ENCODE data around the gene SLC2A4RG.

SLC2A4RG gene

GRCh38 chr20:63691711-63692435, 47.7 kb upstream of the SLC2A4RG start:
- Histone ChIP-seq H3K36me3 (ENCODE audit: low read depth) (peaks cover 21% of the 10 kb centered on the region), H3K27ac (ENCODE audit: poor library complexity, severe bottlenecking) (peak overlapping the region; percentile 42)

GRCh38 chr20:63692436-63693082, 47.0 kb upstream of the SLC2A4RG start:
- Histone ChIP-seq H3K36me3 (ENCODE audit: low read depth) (peaks cover 24% of the 10 kb centered on the region), H3K27ac (ENCODE audit: poor library complexity, severe bottlenecking) (peak overlapping the region; percentile 42), H3K9me3 (ENCODE audit: severe bottlenecking) (no peaks in the 10 kb centered on the region), H3K27me3 (ENCODE audit: insufficient read depth, poor library complexity, severe bottlenecking) (no peaks in the 10 kb centered on the region), H3K4me1 (ENCODE audit: insufficient read depth, poor library complexity, severe bottlenecking) (peaks cover 7% of the 10 kb centered on the region), H3K4me3 (ENCODE audit: severe bottlenecking) (no peak overlapping the region)
- ATAC-seq (ENCODE audit: low read depth) (peak; percentile 2), DNase-seq (ENCODE audit: low spot score) (peak; percentile 90)
- TF ChIP-seq CTCF (IDR thresholded peaks at IDR 0.05; ENCODE audit: poor library complexity, severe bottlenecking): no peak

More at GRCh38 chr20:63691711-63692435, 47.7 kb upstream of the SLC2A4RG start:
- Histone ChIP-seq H3K27me3 (ENCODE audit: insufficient read depth, poor library complexity, severe bottlenecking) (no peaks in the 10 kb centered on the region), H3K4me1 (ENCODE audit: insufficient read depth, poor library complexity, severe bottlenecking) (peaks cover 9% of the 10 kb centered on the region), H3K9me3 (ENCODE audit: severe bottlenecking) (no peaks in the 10 kb centered on the region), H3K4me3 (ENCODE audit: severe bottlenecking) (no peak overlapping the region)
- DNase-seq (ENCODE audit: low spot score) (no peak), ATAC-seq (ENCODE audit: low read depth) (no peak)
- TF ChIP-seq CTCF (IDR thresholded peaks at IDR 0.05; ENCODE audit: poor library complexity, severe bottlenecking): no peak

- H3K27me3 ChIP-seq (ENCODE audit: insufficient read depth, poor library complexity, severe bottlenecking): no peaks in the 10 kb centered on the region
- DNase-seq (ENCODE audit: low spot score): peak; percentile 84
- no peak for ATAC-seq (ENCODE audit: low read depth)
Measured at GRCh38 chr20:63693083-63693732, 46.4 kb upstream of the SLC2A4RG start.

GRCh38 chr20:63693733-63694583, 45.6 kb upstream of the SLC2A4RG start:
- Histone ChIP-seq H3K4me3 (ENCODE audit: severe bottlenecking) (no peak overlapping the region), H3K27me3 (ENCODE audit: insufficient read depth, poor library complexity, severe bottlenecking) (no peaks in the 10 kb centered on the region), H3K27ac (ENCODE audit: poor library complexity, severe bottlenecking) (no peak overlapping the region), H3K4me1 (ENCODE audit: insufficient read depth, poor library complexity, severe bottlenecking) (peaks cover 21% of the 10 kb centered on the region), H3K9me3 (ENCODE audit: severe bottlenecking) (no peaks in the 10 kb centered on the region), H3K36me3 (ENCODE audit: low read depth) (peaks cover 36% of the 10 kb centered on the region)
- no peak for TF ChIP-seq CTCF (IDR thresholded peaks at IDR 0.05; ENCODE audit: poor library complexity, severe bottlenecking)
- ATAC-seq (ENCODE audit: low read depth) (no peak), DNase-seq (ENCODE audit: low spot score) (peak; percentile 83)

More at GRCh38 chr20:63693083-63693732, 46.4 kb upstream of the SLC2A4RG start:
- Histone ChIP-seq H3K9me3 (ENCODE audit: severe bottlenecking) (no peaks in the 10 kb centered on the region), H3K4me3 (ENCODE audit: severe bottlenecking) (no peak overlapping the region), H3K27ac (ENCODE audit: poor library complexity, severe bottlenecking) (no peak overlapping the region), H3K36me3 (ENCODE audit: low read depth) (peaks cover 30% of the 10 kb centered on the region), H3K4me1 (ENCODE audit: insufficient read depth, poor library complexity, severe bottlenecking) (peaks cover 13% of the 10 kb centered on the region)
- no peak for TF ChIP-seq CTCF (IDR thresholded peaks at IDR 0.05; ENCODE audit: poor library complexity, severe bottlenecking)

All from RWPE2 (cell line).